NT2/D1 (cell line): ENCODE data around the gene TEC.

ENCODE experiments used
- DNase-seq: peaks from one replicate; pipeline ENCODE4 v3.0.0-alpha.2; 2011; ENCODE audit warnings: low read depth, low spot score
- H3K27me3 ChIP-seq: 2 replicates; pipeline ENCODE4 v1.6.0; 2011; ENCODE audit warnings: mild to moderate bottlenecking; ENCODE audit not compliant: insufficient read length, insufficient read depth
- H3K36me3 ChIP-seq: 2 replicates; pipeline ENCODE4 v1.6.1; 2011; ENCODE audit warnings: mild to moderate bottlenecking, low read length, mixed read lengths; ENCODE audit not compliant: insufficient read depth, insufficient read length
- H3K4me1 ChIP-seq: 2 replicates; pipeline ENCODE4 v1.5.1; 2011; ENCODE audit not compliant: insufficient read depth, insufficient read length
- H3K4me3 ChIP-seq: 2 replicates; pipeline ENCODE4 v1.5.1; 2011; ENCODE audit warnings: low read depth; ENCODE audit not compliant: insufficient read length
- H3K9ac ChIP-seq: 2 replicates; pipeline ENCODE4 v1.6.0; 2011; ENCODE audit warnings: low read depth; ENCODE audit not compliant: insufficient read length
- H3K9me3 ChIP-seq: 2 replicates; pipeline ENCODE4 v1.5.1; 2011; ENCODE audit warnings: mild to moderate bottlenecking, low read length; ENCODE audit not compliant: insufficient read depth
- SUZ12 ChIP-seq: IDR thresholded peaks from 2 replicates; pipeline ENCODE4 v1.6.1; 2011; ENCODE audit not compliant: insufficient read length, insufficient read depth; ENCODE audit errors: extremely low read depth
- YY1 ChIP-seq: IDR thresholded peaks from 2 replicates; pipeline ENCODE4 v1.6.1; 2011; ENCODE audit not compliant: insufficient read length, insufficient read depth
- ZNF274 ChIP-seq: IDR thresholded peaks from 2 replicates; pipeline ENCODE4 v1.6.1; 2011; ENCODE audit warnings: mild to moderate bottlenecking, low read depth, low read length

TEC gene

DNA sequence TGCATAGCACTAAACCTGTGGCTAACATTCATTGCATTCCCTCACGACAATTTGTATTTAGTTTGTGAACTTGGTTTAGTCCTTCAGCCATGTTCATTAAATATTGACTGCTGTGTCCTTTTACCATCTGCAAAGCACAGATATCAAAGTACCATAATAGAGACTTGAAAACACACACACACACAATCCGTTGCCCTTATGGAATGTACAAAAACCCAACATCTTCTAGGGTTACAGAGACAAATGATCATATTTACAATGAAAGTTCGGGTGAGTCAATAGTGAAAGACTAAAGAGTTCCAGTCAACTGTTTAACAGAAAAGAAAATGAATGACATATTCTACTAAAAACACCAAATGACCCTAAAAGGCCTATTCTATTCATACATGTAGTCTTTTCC is 84.8 kb downstream of the TEC start:
- Histone ChIP-seq H3K36me3 (no peaks in the 10 kb centered on the region), H3K4me3 (no peak overlapping the region)
- DNase-seq: no peak

DNA sequence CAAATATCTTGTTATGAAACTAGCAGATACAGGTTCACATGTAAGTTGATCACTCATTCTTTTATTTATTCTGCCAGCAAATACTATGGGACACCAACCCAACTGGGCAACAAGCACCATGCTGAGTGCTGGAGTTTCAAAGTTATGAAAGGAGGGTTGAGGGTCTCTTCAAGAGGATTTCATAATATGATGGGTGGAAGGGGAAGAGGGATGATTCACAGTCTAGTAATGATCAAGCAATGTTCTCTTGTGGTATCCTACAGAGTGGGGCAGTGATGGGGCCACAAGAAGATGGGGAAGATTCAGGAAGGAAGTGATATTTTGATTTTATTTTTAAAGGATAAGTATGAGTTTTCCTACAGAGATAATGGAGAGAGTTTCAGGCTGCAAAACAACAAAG is 89.4 kb downstream of the TEC start:
- TF ChIP-seq ZNF274 (no peak), YY1 (no peak), SUZ12 (no peak)
- Histone ChIP-seq H3K27me3 (no peaks in the 10 kb centered on the region), H3K4me1 (no peaks in the 10 kb centered on the region), H3K36me3 (no peaks in the 10 kb centered on the region), H3K9ac (no peak overlapping the region), H3K4me3 (no peak overlapping the region), H3K9me3 (no peaks in the 10 kb centered on the region)
- no peak for DNase-seq

More for the DNA sequence above, 84.8 kb downstream of the TEC start:
- Histone ChIP-seq H3K9ac (no peak overlapping the region), H3K9me3 (no peaks in the 10 kb centered on the region), H3K4me1 (no peaks in the 10 kb centered on the region), H3K27me3 (no peaks in the 10 kb centered on the region)
- TF ChIP-seq SUZ12 (no peak), YY1 (no peak), ZNF274 (no peak)

DNA sequence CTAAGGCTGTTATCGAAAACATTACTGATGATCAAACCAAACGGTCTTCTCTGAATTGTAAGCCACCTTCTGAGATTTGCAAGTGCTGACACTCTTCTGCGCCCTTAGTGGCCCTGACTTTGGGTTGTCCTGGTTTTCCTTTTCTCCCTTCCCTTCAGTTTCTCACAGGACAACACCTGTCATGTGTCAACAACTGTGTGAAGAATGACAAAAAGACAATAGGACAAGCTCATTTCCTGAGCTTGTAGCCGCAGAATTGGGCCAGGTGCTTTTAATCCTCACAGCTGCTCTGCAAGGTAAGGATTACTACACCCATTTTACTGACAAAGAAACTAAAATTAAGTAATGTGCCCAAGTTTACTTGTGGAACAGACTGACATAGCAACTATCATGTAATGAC is 90.7 kb downstream of the TEC start:
- DNase-seq: no peak
- H3K4me3 ChIP-seq: no peak overlapping the region
- no peak overlapping the region for H3K9ac ChIP-seq
- no peaks in the 10 kb centered on the region for H3K9me3 ChIP-seq
- no peaks in the 10 kb centered on the region for H3K27me3 ChIP-seq
- H3K4me1 ChIP-seq: no peaks in the 10 kb centered on the region
- TF ChIP-seq YY1 (no peak), ZNF274 (no peak), SUZ12 (no peak)
- no peaks in the 10 kb centered on the region for H3K36me3 ChIP-seq

DNA sequence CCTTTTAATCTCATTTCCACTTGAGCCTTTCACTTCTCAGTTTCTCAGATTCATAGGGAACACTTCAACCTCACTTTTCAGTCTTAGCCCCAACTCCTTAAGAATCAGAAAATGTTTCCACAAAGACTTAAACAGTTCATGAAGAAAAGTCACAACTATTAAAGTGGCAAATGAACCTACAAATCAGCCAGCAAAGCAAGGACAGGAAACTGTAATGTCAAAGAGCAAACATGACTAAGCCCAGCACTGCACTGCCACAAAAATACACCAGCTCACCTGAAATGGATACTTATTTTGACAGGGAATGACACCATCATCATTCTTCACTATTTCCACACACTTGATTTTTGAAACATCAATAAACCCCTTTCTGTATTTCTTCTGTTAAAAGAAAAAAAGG is 93.8 kb downstream of the TEC start:
- Histone ChIP-seq H3K9ac (no peak overlapping the region), H3K27me3 (no peaks in the 10 kb centered on the region), H3K4me1 (no peaks in the 10 kb centered on the region), H3K36me3 (no peaks in the 10 kb centered on the region), H3K9me3 (no peaks in the 10 kb centered on the region), H3K4me3 (no peak overlapping the region)
- no peak for DNase-seq
- TF ChIP-seq YY1 (no peak), SUZ12 (no peak), ZNF274 (no peak)

- H3K27me3 ChIP-seq: no peaks in the 10 kb centered on the region
- no peaks in the 10 kb centered on the region for H3K9me3 ChIP-seq
- peak; percentile 58 for DNase-seq
- no peak overlapping the region for H3K9ac ChIP-seq
- no peak overlapping the region for H3K4me3 ChIP-seq
- no peaks in the 10 kb centered on the region for H3K4me1 ChIP-seq
- no peaks in the 10 kb centered on the region for H3K36me3 ChIP-seq
- TF ChIP-seq SUZ12 (no peak), YY1 (no peak), ZNF274 (no peak)
Observed at GRCh38 chr4:48175328-48175727, 94.3 kb downstream of the TEC start.

GRCh38 chr4:48173056-48173991 is 96.3 kb downstream of the TEC start:
- Histone ChIP-seq H3K9ac (no peak overlapping the region), H3K4me1 (no peaks in the 10 kb centered on the region), H3K4me3 (no peak overlapping the region), H3K36me3 (no peaks in the 10 kb centered on the region), H3K9me3 (no peaks in the 10 kb centered on the region), H3K27me3 (no peaks in the 10 kb centered on the region)
- no peak for TF ChIP-seq YY1
- no peak for TF ChIP-seq ZNF274
- TF ChIP-seq SUZ12: no peak
- peak; percentile 6 for DNase-seq

GRCh38 chr4:48172651-48173050 is 97.0 kb downstream of the TEC start:
- Histone ChIP-seq H3K27me3 (no peaks in the 10 kb centered on the region), H3K9me3 (no peaks in the 10 kb centered on the region), H3K4me3 (no peak overlapping the region), H3K9ac (no peak overlapping the region), H3K36me3 (no peaks in the 10 kb centered on the region), H3K4me1 (no peaks in the 10 kb centered on the region)
- TF ChIP-seq YY1: no peak
- no peak for TF ChIP-seq SUZ12
- no peak for TF ChIP-seq ZNF274
- DNase-seq: no peak
